Astrocyte (in vitro differentiated cells and primary cell): ENCODE results near the gene CDH13.

Experiments used
- EZH2 ChIP-seq: IDR thresholded peaks from 2 replicates; pipeline ENCODE4 v1.6.1; 2012; ENCODE audit warnings: mild to moderate bottlenecking, low read length, inconsistent platforms; ENCODE audit not compliant: insufficient read depth
- TF ChIP-seq, protein P1 (sequence below): IDR thresholded peaks from 2 replicates; pipeline ENCODE4 v1.5.1; 2011; ENCODE audit warnings: low read depth, mild to moderate bottlenecking, inconsistent platforms, low read length, moderate library complexity; ENCODE audit not compliant: insufficient read depth

DNA sequence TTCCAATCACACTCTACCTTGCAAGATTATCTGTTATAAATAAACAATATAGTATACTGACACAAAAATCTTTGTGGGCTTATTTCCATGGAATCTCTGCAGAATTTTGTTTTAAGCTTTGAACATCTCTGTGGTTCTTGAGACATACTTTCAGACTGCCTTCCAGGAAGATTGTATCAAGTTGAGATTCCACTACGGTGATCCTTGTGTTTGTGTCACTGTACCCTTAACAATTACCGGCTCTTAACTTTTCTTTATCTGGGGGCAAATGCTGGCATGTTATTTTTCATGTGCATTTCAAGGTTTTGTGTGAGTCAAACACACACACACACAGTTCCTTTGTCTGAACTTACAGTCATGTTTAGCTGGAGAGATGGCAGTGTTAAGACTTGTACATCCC is 708.3 kb downstream of the CDH13 start:
- TF ChIP-seq, protein P1, sequence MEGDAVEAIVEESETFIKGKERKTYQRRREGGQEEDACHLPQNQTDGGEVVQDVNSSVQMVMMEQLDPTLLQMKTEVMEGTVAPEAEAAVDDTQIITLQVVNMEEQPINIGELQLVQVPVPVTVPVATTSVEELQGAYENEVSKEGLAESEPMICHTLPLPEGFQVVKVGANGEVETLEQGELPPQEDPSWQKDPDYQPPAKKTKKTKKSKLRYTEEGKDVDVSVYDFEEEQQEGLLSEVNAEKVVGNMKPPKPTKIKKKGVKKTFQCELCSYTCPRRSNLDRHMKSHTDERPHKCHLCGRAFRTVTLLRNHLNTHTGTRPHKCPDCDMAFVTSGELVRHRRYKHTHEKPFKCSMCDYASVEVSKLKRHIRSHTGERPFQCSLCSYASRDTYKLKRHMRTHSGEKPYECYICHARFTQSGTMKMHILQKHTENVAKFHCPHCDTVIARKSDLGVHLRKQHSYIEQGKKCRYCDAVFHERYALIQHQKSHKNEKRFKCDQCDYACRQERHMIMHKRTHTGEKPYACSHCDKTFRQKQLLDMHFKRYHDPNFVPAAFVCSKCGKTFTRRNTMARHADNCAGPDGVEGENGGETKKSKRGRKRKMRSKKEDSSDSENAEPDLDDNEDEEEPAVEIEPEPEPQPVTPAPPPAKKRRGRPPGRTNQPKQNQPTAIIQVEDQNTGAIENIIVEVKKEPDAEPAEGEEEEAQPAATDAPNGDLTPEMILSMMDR = no peak
- no peak for TF ChIP-seq EZH2
